HG02571 (cell line): ENCODE results near the gene CXXC5.

Source experiments
- ATAC-seq: cut with Tn5 transposase; IDR thresholded peaks from one replicate; pipeline ENCODE4 v1.9.1; 2021; ENCODE audit warnings: mild to moderate bottlenecking, moderate library complexity; ENCODE audit not compliant: unreplicated experiment

CXXC5 gene

DNA sequence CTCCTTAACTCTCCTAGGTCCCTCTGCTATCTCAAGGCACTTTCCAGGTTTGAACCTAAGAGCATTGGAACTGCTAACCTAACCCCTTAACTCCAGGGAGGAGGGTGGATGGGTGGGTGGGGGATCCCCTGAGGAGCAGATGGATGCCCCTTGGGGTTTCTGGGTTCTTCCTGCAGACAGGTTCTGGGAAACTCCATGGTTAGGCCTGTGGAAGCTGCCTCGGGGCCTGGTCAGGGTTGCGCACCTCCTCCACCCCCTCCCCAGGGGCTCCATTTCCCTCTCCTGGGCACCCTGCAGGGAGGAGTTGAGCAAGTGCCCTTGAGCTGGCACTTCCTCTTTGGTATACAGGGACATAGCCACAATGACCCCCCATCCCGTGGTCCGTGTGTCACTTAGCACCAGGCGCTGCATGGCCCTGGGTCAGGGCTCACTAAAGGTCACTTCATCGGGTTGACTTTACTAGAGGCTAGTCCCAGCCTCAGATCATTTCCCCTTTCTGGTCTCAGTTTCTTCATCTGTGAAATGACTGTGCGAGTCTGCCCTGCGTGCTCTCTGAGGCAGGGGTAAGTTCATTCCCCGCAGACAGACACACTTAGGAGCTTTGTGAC lies 16.0 kb downstream of the CXXC5 start:
- ATAC-seq: peak; percentile 40

DNA sequence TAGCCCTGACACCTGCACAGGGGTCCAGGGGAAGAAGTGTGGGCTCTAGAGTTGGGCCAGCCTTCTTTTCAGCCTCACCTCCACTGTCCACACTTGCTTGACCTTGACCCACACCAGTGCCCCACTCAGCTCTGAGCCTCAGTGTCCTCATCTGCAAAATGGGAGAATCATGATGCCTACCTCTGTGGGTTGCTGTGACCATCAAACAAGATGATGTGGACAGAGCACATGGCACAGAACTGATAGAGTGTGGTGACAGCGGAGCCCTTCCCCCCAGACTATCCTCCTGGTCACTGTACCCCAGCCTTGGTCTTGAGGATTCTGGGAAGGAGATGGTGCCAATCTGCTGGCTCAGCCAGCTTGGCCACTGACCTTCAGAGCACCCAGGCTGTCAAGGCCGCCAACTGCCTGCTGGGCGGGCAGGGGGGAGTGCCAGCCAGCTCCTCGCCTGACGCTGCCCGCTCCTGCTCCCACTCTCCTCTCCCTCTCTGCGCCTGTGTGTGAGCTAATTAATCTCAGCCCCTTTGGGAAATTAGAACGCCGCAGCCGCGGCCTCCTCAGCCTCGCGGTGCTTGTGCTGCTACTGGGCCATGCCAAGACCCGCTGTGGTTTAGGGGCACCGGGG lies 16.7 kb downstream of the CXXC5 start:
- ATAC-seq: no peak

DNA sequence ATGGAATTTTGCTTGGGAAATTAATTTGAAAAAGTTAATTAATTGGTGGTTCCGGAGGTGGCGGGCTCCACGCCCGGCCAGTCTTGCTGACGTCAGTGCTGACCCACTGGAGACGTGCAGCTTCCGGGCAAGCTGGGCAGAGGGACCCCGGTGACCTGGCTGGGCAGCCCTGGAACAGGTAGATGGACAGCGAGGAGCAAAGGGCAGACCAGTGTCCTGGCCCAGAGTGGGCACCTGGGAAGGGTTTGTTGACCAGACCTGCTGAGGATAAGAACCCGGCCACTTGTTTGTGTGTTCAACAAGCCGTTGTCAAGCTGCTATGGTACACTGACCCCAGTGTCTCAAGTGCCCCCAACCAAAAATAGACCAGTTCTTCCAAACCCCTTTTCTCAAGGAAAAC lies 17.5 kb downstream of the CXXC5 start:
- ATAC-seq: no peak

DNA sequence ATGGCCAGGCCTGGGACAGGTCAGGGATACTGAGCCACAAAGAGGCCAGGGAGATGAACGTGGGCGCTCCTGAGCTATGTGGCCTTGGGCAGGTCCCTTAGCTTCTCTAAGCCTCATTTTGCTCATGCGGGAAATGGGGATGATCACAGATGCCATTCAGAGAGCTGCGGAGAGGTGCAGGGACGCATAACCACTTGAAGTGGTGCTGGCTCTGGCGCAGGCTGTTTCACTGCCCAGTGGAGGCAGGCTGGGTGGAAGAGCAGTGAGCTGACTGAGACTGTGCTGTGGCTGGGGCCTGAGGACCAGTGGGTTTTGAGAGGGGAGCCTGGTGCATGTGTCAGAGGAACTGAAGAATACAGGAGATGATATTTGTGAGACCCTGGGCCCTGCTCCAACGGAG lies 18.4 kb downstream of the CXXC5 start:
- ATAC-seq: no peak

DNA sequence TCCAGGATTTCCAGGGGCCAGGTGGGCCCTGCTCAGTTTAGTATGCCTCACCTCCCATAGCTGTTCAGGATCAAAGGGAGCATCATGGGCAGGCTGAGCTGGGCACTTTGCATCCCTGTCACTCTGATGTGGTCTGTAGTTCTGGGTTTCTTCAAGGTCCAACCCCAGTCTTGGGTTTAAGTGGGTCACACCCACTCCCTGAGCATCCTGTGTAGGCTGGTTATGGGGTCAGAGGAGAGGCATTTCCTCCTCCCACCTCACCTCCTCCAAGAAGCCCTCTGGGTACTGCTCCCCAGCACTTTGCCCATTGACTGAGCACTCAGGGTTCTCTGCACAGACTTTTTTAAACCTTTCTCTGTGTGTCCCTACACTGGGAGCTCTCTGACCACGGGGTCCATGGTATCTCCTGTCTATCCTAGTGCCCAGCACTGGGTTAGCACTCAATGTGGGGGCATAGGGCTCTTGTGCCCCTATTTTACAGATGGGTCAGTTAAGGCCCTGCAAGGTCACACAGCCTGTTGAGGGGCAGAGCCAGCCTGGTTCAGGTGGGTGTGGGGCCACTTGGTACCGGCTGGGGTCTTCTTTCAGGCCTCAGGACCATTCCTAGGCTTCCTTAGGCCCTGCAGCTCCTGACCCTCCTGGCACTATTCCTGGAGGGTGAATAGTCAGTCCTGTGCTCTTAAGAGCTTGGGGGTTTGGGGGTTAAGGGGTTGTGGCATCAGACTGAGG lies 19.0 kb downstream of the CXXC5 start:
- no peak for ATAC-seq

DNA sequence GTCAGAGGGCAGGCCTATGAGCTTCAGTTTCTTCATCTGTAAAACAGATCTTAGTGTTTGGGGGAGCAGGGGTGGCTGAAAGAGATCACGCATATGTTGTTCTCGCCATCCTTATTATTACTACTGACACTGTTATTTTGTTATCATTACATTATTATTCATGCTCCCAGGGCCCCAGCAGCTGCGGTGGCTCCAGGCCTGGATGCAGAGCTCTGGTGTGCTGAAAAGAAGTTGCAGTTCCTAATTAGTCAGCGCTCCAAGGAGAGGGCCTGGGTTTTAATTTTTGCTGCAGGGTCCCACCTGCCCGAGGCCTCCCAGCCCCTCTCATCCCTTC lies 19.5 kb downstream of the CXXC5 start:
- ATAC-seq: no peak

- ATAC-seq: no peak
Measured at GRCh38 chr5:139668064-139668880, 20.1 kb downstream of the CXXC5 start.

GRCh38 chr5:139668924-139669661 lies 20.9 kb downstream of the CXXC5 start:
- ATAC-seq: no peak

DNA sequence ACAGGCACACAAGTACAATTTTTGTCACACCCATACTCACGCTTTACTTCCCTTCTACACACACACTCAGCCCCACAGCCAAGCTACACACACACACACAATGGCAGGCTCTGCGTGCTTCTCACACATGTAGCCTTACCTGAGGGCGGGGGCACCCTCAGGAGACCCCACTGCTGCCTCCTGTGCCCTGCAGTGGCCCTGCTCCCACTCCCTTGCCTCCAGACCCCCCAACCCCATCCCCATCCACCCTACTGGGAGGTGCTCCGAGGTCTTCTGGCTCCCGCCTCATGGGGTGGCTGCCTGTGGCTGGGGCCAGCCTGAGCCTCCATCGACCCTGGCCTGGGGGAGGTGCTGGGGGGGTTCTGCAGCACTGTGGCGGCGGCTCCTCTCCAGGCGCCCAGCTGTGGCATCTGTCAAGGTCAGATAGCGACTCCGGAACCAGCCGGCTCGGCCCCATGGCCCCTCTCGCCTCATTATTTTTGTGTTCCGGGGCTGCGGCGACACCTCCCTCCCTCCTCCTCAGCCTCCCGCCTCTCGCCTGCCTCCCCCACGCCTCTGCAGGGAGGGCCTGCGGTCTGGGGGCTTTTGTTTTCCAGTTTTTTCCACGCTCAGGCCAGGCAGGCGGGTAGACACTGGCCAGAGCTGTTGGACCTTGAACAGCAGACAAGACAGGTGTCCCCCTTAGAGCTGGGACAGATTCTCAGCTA lies 21.7 kb downstream of the CXXC5 start:
- peak; percentile 24 for ATAC-seq

- peak; percentile 42 for ATAC-seq
Measured at GRCh38 chr5:139670369-139671095, 22.4 kb downstream of the CXXC5 start.

- no peak for ATAC-seq
Measured at GRCh38 chr5:139671096-139671841, 23.1 kb downstream of the CXXC5 start.

GRCh38 chr5:139675213-139675612 lies 27.1 kb downstream of the CXXC5 start:
- ATAC-seq: no peak

GRCh38 chr5:139675825-139676224 lies 27.7 kb downstream of the CXXC5 start:
- ATAC-seq: no peak

- ATAC-seq: no peak
Measured at GRCh38 chr5:139676406-139676805, 28.3 kb downstream of the CXXC5 start.

DNA sequence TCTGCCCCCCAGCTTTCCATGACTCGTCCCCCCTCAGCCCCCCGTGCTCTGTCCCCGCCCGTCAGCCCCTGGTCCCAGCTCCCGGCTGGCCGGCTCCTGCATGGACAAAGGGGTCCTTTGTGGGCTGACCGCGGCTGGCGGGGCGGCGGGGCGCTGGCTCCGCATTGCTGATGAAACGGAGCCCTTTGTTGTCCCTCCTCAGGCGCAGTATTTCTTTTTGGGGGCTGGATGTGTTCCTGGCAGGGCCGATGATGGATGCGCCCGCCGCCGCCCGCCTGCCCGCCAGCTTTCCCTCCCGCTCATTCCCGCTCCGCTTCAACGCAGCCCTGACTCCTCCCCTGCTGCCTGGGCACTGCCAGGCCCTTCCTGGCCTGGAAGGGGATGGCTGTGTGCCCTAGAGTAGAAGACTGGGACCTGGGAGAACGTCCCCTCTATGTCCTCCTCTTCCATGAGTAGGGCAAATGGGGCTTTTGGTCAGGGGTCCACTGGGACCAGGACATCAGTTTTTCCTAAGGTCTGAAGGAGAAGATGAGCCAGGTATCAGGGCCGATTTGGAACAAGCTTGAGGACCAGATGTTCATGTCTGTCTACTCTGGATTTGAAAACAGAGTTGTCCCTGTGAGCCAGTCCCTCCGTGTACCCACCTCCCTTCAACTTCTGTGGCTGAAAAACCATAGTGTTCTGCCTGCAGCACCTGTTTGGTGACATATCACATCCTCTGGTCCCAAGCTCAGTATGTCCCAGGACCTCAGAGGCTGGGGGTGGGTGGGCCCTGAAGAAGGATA lies 29.0 kb downstream of the CXXC5 start:
- no peak for ATAC-seq

- no peak for ATAC-seq
Measured at GRCh38 chr5:139677736-139678613, 29.8 kb downstream of the CXXC5 start.
